NCI-H1048 (cell line): Measurements from ENCODE around the gene PHTF1.
A peak's percentile ranks its signal among the peaks of the same experiment; 100 is the strongest.

Experiments
- DNase-seq: peaks from one replicate; lab custom pipeline; 2025; lab: John Stamatoyannopoulos, UW

The PHTF1 gene

DNA sequence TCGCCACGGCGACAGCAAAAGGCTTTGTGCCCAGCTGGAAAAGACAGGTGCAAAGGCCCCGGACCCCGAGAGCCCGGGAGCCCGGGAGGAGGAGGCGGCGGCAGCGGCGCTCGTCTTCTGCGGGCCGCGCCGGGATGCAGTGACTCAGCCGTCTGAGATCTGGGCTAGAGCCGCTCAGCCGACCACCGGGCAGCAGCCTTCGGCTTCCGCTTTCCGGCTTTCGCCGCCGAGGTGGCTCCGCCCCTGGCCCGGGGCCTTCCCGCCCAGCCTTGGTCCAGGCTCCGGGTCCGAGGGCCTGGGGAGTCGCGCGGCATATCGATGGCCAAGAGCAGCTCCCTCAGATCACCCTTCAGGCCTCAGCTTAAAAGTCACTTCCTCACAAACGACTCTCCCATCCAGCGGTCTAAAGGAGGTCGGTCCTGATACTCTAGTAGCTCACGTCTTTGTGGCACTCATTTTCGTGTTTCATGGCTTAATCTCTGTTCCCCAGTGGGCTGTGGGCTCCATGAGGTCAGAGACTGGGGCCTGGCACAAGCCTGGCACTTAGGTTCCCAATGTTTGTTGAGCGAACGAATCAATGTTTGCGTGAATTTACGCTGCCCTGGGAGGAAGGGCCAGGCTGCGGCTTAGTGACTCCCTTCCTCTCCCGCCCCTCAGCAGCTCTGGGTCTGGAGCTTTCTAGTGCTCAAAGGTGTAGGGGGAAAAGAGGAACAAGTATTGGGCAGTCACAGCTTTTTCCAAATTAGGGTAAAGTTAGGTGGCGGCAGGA, at the start of gene PHTF1:
Gene PHTF1 (minus strand): TSS at position 154 of the 769 bp plus-strand sequence. CDS start 783 bp downstream, outside the sequence.
- DNase-seq = peak; percentile 13

DNA sequence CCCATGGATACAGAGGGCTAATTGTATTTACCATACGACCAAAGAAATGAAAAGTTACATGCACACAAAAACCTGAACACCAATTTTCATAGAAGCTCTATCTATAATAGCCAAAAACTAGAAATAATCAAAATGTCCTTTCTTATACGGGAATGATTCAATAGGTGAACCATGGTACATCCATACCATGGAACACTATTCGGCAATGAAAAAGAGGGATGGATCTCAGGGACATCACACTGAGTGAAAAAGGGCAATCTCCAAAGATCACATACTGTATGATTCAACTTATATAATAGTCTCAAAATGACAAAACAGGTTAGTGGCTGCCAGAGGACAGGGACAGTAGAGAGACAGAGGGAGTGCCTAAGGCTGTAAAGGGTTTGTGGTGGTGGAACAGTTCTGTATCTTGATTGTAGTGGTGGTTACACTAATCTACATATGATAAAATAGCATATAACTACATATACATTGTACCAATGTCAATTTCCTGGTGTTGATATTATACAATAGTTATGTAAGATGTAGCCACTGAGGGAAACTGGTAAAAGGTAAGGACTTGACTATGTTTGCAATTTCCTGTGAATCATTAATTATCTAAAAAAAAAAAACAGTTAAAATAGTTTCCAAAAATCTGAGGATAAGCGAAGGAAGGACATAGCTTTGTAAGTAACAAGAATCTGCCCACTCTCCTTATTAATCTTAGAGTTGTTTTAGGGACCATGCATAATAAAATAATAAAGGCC, 49.3 kb upstream of the PHTF1 start:
- no peak for DNase-seq

DNA sequence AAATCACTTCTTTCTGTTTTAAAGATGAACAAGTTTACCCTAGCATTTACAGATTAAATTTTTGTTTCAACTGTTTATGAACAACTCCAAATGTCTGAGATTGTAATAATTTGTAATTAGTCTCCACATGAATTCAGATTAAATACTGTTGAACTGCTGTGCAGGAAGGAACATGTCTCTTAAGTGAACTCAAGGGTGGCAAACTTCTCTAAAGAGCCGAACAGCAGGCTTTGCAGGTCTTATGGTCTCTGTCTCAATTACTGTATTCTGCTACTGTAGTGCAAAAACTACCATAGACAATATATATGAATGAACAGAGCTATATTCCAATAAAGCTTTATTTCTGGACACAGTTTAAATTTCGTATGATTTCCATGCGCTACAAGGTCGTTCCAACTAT, 46.4 kb upstream of the PHTF1 start:
- DNase-seq = no peak

DNA sequence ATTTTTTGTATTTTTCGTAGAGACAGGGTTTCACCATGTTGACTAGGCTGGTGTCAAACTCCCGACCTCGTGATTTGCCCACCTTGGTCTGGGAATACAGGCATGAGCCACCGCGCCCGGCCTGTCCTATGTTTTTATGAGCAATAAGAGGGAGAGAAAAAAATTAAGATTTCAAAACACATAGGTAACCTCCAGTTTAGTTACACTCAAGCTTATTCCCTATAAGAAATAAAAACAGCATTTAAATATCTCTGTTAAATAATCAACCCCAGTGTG, 45.9 kb upstream of the PHTF1 start:
- DNase-seq = no peak

DNA sequence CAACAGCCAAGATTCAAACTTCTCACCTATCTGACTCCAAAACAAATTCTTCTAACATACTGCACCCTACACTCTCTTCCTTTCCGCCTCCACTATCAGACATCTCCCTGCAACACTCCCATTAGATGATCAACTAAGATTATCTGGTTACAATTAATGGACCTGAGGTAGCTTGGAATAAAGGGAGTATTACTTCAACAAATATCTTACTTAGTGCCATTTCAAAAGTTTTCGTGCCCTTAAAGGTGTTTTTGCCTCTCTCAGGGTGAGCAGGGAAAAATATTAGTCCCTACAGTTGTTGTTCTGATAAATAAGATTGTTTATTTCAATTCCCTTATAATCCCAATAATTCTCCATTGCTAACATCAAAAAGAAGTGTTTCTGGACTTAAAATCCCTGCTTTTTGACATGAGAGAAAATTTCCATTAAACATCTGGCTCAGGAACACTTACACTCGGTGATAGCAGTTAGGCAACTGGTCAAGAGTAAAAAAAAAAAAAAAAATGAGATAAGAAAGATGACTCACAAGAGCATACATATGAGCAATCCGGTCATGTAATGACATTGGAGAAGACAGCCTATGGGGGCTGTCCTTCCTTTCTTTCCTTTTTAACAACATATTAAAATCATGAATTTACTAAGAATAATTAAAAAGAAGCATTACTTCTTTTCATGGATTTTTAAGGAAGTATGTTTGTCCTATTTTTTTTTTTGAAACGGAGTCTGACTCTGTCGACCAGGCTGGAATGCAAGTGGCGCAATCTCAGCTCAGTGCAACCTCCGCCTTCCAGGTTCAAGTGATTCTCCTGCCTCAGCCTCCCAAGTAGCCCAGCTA, 45.4 kb upstream of the PHTF1 start:
- no peak for DNase-seq

DNA sequence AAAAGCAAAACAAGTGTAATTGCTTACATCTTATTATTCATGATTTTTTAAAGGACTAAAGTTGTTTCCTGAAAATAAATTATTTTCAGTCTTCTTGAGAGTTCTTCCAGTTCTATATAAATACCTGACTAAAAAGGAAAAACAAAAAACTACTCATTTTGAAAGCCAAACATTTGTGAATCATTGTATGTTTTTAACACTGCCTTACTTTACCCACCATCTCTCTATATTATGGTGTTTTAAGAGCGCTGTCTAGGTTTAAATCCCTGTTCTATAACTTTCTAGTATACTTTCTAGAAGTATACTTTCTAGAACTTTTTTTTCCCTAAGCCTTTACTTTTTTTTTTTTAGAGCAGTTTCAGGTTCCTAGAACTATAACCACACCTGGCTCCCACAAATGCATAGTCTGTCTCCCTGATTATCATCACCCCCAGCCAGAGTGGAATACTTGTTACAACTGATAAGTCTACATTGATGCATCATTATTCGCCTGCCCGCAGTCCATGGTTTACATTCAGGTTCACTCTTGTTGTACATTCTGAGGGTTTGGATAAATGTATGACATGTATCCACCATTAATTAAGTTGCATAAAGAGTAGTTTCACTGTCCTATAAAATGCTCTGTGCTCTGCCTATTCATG, 43.2 kb upstream of the PHTF1 start:
- DNase-seq = no peak

DNA sequence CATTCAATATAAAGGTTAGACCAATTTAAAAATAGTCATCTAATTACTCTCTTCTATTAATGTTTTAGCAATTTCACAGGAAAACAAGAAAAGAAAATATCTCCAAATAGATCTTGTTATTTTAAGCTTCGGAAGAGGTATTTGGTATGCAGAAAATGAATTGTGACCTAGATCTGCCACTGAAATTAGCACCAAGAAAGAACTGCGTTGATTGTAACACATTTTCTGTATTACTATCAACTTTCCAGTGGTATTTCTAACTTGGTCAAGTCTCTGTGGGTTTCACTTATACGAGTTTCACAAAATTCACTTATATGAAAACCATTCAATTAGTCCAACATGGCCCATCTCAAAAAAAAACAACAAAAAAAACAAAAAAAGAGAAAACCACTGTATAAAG, 41.2 kb upstream of the PHTF1 start:
- DNase-seq = no peak

DNA sequence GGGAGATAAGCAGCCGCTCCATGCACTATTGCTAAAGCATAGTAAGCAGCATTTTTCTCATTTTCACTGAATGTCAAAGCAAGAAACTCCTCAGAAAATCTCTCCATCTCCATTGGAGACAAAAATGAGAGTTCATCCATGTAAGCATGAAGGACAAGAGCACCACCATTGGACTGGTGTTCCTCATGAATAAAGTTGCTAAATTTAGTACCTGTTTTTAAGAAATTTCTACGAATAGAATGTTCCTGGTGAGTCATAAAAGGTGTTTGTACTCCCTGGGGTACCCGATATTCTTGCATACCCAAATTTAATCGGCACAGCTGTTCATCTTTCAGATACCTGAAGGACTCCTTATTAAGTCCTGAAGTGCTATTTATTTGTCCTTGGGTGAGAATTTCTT, 38.2 kb upstream of the PHTF1 start:
- no peak for DNase-seq

DNA sequence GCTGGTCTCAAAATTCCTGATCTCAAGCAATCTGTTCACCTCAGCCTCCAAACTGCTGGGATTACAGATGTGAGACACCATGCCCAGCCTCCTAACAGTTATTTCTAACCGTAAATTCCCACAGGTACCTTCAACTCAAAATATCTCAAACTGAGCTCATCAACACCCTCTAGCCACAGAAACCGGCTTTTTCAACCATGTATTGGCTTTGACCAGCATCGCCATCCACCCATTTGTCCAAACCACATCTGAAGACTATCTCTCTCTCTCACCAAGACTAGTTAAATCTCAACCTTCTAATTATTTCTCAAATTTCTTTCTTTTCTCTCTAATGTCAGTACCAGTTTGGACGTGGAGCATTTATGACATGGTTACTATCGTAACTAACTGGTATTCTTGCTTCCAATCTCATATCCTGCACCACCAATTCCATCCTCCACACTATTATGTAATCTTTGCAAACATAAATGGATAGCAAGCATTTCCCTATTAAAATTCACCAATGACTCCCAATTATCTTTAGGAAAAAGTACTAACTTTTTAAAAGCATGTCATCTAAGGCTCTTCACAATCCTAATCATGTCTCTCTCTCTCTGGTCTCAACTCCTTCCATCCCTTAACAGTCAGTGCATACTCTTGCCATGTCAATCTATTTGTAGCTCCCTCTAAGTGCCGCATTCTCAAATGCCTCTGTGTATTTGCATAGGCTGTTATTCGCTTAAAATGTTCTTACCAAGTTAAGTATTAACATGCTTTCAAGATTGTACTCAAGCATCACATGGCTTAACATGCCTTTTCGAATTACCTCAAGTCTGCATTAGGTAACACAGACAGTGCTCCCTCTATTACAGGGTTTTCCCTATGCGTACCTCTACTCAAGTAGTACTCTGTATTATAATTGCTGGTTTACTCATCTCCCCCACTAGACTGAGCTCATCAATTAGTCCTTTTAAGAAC, 34.9 kb upstream of the PHTF1 start:
- no peak for DNase-seq

DNA sequence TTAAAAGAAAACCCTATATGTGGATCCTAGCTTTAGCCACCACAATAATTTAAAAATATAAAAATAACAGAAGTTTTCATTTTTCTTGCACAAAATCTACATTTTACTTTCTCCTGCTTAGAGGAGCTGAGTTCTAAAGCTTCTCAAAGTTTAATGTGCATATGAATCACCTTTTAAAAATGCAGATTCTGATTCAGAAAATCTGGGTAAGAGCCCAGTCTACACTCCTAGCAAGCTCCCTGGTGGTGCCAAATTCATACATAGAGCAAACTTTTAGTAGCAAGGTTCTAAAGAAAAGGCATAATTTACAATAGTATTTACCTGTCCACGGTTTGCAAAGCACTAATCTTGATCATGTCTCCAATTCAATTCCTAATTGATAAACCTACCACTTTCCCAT, 33.7 kb upstream of the PHTF1 start:
- DNase-seq = no peak

DNA sequence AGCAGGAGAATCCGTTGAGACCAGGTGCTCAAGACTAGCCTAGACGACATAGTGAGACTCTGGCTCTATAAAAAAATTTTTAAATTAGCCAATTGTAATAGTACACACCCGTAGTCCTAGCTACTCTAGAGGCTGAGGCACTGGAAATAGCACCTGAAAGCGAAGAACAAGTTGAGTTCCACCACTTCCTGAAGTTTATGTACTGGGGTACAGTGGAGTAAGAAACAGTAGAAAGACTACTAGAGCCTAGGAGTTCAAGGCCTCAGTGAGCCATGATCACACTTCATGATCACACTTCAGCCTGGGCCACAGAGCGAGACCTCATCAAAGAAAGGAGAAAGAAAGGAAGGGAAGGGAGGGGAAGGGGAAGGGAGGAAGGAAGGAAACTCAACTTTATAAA, 33.2 kb upstream of the PHTF1 start:
- DNase-seq = no peak

DNA sequence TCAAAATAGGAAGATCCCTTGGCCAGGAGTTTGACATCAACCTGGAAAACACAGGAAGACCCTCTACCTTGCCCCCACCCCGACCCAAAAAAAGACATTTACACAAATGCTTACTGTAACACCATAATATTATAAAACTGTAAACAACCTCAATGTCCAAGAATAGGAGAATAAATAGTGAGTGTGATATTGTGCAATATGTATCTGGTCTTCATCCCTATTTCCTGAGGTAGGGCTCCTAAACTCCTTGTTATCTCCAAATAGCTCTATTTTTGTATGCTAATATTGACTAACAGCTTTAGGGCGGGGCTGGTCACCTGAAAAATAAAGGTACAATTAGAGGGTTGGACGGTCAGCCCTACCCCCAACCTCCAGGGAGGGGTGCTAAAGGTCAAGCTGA, 29.5 kb upstream of the PHTF1 start:
- DNase-seq = no peak

DNA sequence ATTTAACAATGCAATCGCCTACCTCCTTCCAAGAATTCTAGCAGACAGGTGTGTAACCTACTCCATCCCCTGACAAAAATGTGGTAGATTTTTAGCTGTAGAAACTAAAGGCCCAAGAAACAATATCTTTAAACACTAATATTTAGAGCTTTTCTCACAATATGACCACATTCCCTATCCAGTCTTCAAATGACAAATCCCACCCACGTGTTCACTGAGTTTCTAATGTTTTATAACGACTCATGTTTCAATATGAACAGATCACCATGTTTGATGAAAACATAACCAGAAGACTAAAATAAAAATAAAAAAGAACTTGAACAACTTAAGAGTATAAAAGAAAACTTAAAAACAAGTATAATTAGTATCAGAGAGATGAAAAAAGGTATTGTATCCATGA, 28.4 kb upstream of the PHTF1 start:
- DNase-seq = no peak

DNA sequence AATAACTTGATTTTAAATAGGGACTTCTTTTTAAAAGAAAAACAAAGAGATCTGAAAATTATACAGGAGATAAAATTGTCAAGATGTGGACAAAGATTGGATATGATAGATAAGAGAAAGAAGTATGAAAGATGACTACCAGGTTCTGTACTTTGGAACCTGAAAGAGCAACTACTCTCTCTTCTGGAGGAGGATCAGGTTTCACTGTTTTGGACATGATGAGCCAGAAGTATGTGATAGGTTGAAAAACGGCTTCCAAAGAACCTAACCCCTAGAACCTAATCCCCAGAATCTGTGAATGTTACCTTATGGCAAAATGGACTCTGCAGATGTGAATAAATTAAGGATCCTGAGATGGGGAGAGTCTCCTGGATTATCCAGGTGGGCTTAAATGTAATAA, 26.8 kb upstream of the PHTF1 start:
- no peak for DNase-seq

DNA sequence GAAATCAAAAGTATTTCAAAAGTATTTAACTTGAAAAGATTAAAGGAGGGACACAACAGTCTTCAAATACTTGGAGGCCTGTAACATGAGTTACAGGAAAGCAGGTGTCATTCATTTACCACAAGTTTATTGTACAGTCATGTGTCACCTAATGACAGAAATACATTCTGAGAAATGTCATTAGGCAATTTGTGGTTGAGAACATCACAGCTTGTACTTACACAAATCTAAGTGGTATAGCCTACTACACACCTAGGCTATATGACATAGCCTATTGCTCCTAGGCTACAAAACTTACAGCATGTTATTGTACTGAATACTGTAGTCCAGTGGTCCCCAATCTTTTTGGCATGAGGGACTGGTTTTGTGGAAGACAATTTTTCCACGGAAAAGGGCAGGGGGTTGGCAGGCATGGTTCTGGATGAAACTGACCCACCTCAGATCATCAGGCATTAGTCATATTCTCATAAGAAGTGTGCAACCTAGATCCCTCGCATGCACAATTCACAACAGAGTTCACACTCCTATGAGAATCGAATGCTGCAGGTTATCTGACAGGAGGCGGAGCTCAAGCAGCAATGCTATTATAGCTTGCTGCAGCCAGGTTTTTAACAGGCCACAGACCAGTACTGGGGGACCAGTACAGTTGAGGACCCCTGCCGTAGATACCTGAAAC, 25.0 kb upstream of the PHTF1 start:
- no peak for DNase-seq

DNA sequence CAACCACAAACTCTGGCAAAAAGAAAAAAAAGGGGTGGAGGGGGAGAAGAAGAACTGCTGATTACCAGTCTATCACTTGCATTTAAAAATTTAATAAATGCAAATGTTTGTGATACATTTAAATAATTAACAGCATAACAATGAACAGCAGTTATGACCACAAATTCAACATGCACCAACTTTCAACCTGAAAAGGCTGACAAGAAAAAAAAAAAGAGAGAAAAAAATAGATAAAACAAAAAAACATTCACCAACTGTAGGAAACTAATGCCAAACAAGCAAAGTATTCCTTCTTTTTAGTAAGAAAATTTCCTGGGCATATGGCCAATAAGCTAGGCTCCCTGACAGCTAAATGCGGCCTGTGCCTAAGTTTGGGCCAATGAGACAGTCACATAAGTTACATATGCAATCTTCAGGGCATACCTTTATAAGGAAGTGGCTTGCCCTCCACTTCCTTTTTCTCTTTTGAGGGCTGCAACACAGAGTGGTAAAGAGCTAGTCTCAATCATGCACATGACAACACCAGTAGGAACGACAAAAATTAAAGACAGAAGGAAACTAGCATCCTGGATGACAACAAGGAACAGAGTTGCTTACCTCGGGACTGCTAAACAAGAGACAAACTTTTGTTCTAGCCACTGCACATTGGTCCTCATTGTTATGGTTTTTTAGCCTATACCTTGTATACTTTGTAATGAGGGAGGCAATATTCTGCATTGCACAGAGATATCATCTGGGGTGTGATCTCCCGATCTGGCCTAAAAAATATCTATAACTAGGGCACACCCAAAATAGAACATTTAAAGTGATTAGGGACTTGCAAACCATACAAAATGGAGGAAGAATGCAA, 24.2 kb upstream of the PHTF1 start:
- no peak for DNase-seq

DNA sequence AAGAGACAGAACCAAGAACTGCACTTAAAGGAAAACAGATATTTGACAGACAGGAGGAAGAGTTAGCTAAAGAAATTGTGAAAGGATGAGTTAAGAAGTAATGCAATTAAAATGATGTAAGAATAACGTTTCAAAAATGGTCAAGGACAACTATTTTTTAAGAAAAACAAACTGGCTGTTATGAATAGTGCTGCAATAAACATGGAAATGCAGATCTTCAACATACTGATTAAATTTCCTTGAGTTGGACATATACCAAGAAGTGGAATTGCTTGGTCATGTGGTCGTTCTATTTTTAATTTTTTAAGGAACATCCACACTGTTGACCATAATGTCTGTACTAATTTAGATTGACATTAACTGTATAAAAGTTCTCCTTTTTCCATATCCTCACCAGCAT, 23.1 kb upstream of the PHTF1 start:
- no peak for DNase-seq

DNA sequence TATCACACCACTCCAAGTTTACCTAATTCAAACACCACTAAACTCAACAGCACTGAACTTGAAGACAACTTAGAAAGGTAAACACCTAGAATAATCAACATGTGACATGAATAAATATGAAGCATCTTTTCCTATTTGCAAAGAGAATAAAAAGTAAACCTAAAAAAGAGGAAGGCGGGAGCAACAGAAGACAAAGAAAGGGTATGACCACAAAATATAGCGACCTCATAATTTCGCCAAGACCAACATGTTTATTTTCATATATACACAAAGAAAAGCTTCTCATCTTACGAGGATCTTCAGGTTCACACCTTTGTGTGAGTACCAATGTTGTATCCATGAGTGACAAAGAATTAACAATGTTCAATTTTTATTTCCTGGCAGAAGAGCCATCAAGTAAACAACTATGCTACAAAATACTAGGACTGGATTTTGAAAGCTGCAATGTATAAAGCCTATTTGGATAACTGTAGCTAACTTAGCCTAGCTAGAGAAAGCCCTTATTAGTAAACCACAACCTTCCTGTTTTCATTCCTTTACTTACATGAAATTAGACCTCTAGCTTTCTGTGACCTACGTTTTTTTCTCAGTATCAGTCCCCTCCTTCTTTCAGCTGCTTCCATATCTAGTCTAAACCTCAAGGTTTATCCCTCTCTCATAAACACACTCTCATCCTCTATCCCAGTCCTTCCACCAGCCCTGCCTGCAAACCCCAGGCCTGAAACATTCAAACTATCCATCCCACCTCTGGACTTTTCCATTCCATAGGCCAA, 21.3 kb upstream of the PHTF1 start:
- DNase-seq = no peak

DNA sequence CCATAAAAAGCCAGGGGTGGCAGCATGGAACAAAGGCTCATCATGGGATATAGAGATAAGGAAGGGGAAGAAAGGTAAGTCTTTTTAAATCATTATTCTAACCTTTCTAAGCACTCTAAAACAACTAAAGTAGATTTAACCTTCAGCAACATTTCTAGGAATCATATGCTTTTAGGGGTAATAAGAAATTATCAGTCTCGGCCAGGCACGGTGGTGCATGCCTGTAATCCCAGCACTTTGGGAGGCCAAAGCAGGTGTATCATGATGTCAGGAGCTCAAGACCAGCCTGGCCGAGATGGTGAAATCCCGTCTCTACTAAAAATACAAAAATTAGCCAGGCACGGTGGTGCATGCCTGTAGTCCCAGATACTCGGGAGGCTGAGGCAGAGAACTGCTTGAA, 20.3 kb upstream of the PHTF1 start:
- no peak for DNase-seq
